IPS DF 4.7 (cell line): ENCODE data around the gene S1PR4.
"Not testable (repeated sequence)": the region's sequence is repeated elsewhere in the genome, so short reads cannot be mapped to it uniquely, and the experiment has no call there.

Experiments used
- DNase-seq: peaks from one replicate; pipeline ENCODE4 v3.0.0-alpha.2; 2013; ENCODE audit warnings: low spot score; ENCODE audit errors: extremely low read depth

The S1PR4 gene

DNA sequence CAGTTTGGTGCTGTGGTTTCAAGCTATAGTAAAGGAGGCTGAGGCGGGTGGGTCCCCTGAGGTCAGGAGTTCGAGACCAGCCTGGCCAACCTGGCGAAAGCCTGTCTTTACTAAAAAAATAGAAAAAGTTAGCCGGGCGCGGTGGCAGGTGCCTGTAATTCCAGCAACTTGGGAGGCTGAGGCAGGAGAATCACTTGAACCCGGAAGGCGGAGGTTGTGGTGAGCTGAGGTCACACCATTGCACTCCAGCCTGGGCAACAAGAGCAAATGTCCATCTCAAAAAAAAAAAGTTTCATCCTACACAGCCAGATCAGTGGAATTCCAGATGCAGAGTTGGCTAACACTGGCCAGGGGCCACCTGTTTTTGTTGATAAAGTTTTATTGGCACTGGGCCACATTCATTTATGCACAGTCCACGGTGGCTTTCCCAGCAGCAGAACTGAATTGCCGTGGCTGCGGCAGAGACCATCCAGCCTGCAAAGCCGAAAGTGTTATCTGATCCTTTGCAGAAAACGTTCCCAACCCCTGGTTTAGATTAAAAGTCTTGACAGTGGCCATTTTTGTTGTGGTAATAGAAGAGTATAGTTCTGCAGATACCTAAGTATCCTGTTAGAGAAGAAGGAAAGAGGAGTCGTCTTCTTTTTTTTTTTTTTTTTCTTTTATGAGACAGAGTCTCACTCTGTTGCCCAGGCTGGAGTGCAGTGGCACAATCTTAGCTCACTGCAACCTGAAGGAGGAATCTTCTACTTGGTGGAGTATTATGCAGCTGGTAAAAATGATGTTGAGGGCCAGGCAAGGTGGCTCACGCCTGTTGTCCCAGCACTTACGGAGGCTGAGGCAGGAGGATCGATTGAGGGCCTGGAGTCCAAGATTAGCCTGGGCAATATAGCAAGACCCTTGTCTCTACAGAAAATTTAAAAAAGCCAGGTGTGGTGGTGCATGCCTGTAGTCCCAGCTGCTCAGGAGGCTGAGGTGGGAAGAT is 15.8 kb downstream of the S1PR4 start:
- no peak for DNase-seq

DNA sequence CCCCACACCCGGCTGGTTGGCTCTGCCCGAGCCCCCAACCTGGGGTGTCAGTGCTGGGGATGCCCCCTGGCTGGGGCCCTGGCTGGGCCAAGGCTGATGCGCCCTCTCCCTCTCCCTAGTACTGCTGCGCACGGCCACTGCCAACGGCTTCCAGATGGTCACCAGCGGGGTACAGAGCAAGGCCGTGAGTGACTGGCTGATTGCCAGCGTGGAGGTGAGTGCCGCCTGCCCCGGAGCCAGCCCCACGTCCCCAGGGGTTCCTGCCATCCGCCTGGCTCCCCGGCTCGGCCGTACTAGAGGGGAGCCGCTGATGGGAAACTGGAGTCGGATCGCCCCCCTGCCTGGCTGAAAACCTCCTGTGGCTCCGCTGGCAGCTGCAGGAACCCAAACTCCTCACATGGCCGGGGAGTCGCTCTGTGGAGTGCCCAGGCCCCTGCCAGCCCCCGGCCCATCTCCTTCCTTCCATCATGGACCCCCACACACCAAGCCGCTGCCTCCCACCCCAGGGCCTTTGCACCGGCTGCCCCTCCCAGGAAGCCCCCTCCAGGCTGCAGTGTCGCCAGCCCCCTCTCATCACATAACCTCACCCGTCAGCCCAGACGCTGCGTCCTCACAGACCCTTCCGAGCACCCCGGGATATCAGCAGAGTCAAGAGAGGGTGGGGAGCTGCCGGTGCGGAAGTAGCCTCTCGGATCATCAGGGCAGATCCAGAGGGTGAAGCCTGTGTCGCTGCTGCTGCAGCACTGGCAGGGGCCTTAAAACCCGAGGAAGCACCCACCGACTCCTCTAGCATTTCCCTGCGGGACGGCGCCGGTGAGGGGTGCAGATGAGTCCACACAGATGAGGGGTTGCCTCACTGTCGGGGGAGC is 17.7 kb downstream of the S1PR4 start:
- no peak for DNase-seq

DNA sequence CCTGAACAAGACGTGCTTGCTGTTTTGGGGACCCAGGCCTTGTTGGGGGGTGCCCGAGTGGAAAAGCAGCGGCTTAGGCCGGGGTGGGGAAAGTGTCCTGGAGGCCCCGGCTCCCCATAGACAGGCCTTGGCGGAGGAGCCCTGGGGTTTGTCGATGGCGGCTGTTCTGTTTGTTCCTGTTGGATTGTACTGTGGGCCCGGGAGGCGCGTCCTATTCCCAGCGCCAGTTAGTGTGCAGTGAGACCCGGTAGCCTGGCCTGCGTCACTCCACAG is 18.3 kb downstream of the S1PR4 start:
- no peak for DNase-seq

GRCh38 chr19:3198901-3199700 is 20.5 kb downstream of the S1PR4 start:
- no peak for DNase-seq

- DNase-seq: no peak
Measured at GRCh38 chr19:3201072-3201700, 22.6 kb downstream of the S1PR4 start.

DNA sequence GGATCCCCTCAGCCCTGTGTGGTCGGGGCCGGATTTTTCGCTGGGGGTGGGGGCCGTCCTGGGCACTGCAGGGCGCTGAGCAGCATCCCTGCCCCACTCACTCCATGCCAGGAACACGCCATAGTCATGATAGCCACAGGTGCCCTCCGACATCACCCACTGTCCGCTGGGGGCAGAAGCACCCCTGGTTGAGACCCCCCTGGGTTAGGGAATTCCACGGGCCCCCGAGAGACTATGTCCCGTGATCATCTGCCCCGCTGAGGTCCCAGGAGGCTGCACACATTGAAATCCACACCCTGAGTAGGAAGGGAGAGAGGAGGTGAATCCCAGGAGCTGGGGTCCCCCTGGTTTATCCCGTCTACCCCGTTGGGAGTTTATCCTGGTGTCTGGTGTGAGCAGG is 23.3 kb downstream of the S1PR4 start:
- DNase-seq: no peak

DNA sequence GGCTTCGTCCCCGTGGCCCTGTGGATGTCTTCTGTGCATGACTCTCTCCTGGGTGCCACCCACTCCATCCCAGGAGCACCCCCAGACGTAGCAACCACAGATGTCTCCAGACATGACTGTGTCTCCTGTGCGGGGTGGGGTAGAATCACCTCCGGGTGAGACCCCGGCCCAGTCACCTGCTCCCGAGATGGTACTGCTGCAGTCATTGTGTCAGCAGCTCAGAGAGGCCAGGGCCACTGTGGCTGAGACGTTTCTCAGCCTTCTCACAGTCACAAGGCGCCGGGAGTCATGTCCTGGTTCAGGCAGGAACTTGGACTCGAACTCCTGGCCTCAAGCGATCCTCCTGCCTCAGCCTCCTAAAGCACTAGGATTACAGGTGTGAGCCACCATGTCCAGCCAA is 23.8 kb downstream of the S1PR4 start:
- no peak for DNase-seq

GRCh38 chr19:3202895-3203294 is 24.3 kb downstream of the S1PR4 start:
- DNase-seq: not testable (repeated sequence)

GRCh38 chr19:3203805-3204645 is 25.5 kb downstream of the S1PR4 start:
- no peak for DNase-seq

DNA sequence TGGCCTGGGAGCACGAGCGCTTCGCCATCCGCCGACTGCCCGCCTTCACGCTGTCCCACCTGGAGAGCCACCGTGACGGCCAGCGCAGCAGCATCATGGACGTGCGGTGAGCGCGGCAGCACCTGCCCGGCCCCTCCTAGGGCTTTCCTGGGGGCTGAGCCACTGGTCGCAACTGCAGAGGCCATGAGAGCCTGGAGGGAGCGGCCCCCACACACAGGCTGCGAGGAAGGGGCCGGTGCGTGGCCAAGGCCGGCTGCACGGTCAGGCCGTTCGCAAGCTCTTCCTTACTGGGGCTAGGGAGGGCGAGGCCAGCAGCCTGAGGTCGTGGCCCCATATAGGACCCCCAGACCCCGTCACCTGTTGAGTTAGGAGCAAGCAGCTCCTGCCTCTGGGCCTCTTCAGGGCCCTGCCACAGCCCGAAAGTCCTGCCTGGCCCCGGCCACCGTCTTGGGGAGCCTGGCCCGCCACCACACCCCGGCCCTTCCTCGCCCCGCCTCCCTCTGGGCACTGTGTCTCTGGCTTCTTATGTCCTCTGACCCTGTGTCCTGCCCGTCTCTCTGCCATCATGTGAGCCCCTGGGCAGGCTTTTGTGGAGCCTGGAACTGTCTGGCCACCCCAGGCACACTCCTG is 26.2 kb downstream of the S1PR4 start:
- no peak for DNase-seq

DNA sequence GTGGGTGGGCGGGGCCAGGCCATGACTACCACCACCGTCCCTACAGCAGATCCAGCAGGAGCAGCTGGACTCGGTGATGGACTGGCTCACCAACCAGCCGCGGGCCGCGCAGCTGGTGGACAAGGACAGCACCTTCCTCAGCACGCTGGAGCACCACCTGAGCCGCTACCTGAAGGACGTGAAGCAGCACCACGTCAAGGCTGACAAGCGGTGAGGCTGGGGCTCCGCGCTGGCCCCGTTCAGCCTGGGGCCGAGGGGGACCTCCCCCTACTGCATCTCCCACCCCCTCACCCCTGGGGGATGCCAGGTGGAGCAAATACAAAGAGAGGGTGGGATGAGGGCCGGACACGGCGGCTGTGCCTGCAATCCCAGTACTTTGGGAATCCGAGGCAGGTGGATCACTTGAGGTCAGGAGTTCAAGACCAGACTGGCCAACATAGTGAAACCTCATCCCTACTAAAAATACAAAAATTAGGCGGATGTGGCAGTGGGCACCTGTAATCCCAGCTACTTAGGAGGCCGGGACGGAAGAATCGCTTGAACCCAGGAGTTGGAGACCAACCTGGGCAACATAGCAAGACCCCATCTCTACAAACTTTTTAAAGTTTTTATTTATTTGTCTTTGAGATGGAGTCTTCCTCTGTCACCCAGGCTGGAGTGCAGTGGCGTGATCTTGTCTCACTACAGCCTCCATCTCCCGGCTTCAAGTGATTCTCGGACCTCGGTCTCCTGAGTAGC is 27.8 kb downstream of the S1PR4 start:
- no peak for DNase-seq

DNA sequence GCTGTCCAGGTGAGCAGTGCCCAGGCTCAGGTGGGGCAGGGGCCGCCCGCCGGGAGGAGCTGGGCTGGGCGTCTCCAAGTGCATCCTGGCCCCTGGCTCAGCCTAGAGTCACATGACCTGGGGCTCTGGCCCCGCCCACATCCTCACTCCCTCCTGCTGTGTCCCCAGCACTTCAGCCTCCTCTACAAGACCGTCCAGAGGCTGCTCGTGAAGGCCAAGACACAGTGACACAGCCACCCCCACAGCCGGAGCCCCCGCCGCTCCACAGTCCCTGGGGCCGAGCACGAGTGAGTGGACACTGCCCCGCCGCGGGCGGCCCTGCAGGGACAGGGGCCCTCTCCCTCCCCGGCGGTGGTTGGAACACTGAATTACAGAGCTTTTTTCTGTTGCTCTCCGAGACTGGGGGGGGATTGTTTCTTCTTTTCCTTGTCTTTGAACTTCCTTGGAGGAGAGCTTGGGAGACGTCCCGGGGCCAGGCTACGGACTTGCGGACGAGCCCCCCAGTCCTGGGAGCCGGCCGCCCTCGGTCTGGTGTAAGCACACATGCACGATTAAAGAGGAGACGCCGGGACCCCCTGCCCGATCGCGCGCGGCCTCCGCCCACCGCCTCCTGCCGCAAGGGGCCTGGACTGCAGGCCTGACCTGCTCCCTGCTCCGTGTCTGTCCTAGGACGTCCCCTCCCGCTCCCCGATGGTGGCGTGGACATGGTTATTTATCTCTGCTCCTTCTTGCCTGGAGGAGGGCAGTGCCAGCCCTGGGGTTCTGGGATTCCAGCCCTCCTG is 29.1 kb downstream of the S1PR4 start:
- no peak for DNase-seq

GRCh38 chr19:3208317-3209207 is 30.0 kb downstream of the S1PR4 start:
- DNase-seq: no peak

- no peak for DNase-seq
Measured at GRCh38 chr19:3210347-3211017, 31.9 kb downstream of the S1PR4 start.

GRCh38 chr19:3211191-3211590 is 32.6 kb downstream of the S1PR4 start:
- no peak for DNase-seq

DNA sequence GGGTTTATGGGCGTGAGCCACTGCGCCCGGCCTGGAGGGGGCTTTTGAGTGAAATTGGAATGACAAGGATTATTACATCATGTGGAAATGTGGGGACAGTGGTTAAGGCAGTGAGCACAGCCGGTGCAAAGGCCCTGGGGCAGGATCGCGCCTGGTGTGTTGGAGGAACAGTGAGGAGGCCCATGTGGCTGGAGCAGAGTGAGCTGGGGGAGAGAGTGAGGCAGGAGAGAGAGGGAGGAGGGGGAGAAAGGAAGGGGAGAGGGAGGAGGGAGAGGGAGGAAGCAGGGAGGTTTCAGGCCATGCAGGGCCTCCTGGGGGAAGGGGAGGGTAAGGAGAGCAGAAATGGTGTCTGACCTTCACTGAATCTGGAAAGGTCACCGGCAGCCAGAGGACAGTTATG is 34.6 kb downstream of the S1PR4 start:
- DNase-seq: no peak

DNA sequence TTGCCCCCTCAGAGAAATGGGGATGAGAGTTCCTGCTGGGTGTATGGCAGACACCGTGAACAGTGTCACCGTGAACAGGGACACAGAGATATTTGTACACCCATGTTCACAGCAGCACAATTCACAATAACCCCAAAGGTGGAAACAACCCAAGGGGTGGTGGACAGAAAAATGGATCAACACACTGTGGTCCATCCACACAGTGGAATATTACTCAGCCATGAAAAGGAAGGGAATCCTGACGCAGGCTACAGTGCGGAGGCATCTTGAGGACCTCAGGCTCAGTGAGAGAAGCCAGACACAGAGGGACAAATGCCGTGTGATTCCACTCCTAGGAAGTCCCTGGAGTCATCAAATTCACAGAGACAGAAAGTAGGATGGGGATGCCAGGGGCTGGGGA is 38.3 kb downstream of the S1PR4 start:
- no peak for DNase-seq
